ENCODE measurements around the gene OR52W1.

Gene OR52W1

GRCh38 chr11:6194065-6194581 lies 4.9 kb upstream of the OR52W1 start:
- TF ChIP-seq, protein P1, sequence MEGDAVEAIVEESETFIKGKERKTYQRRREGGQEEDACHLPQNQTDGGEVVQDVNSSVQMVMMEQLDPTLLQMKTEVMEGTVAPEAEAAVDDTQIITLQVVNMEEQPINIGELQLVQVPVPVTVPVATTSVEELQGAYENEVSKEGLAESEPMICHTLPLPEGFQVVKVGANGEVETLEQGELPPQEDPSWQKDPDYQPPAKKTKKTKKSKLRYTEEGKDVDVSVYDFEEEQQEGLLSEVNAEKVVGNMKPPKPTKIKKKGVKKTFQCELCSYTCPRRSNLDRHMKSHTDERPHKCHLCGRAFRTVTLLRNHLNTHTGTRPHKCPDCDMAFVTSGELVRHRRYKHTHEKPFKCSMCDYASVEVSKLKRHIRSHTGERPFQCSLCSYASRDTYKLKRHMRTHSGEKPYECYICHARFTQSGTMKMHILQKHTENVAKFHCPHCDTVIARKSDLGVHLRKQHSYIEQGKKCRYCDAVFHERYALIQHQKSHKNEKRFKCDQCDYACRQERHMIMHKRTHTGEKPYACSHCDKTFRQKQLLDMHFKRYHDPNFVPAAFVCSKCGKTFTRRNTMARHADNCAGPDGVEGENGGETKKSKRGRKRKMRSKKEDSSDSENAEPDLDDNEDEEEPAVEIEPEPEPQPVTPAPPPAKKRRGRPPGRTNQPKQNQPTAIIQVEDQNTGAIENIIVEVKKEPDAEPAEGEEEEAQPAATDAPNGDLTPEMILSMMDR (IDR thresholded peaks at IDR 0.05), result no peak

- TF ChIP-seq, protein P1 (IDR thresholded peaks at IDR 0.05), result no peak
Measured at GRCh38 chr11:6196396-6196795, 2.6 kb upstream of the OR52W1 start.

- TF ChIP-seq, protein P1 (IDR thresholded peaks at IDR 0.05), result no peak
Measured at GRCh38 chr11:6197466-6198200, 1.4 kb upstream of the OR52W1 start.

DNA sequence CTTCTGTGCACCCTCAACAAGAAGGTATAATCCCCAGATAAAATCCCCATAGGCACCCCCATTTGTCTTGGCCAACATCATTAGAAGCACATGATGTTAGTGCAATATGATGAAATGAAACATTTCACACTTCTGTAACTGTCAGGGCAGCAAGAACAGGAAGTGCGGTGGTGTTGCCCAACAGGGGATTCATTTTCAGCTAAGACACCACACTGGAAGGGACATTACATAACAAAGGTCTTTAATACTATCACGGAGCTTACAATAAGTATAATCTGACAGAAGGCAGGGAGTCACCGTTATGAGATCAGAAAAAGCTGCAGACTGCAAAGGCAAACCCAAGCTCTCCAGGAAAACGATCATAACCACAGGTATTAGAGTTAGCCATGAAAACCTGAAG lies 2.0 kb downstream of the OR52W1 start:
- TF ChIP-seq, protein P1 (IDR thresholded peaks at IDR 0.05), result no peak

GRCh38 chr11:6201481-6201880 lies 2.5 kb downstream of the OR52W1 start:
- TF ChIP-seq, protein P1 (IDR thresholded peaks at IDR 0.05), result no peak

GRCh38 chr11:6202041-6202440 lies 3.0 kb downstream of the OR52W1 start:
- TF ChIP-seq, protein P1 (IDR thresholded peaks at IDR 0.05), result no peak

DNA sequence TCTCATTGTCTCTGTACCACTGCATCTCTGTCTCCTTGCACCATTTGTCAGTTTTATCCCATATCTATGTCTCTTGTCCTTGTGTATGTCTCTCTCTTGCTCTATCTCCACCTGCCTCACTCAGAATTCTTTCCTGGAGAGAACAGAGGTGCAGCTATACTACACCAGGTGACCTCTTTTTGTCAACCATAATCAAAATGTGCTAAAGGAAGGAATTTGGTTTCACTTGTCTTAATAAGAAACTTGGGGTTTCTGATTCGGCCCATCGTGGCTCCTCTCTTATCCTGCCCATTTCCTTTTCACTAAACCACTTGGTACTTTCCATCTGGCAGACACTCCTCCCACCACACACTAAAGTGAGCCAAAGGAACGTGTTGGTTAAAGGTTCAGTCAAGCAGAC lies 4.3 kb downstream of the OR52W1 start:
- TF ChIP-seq, protein P1 (IDR thresholded peaks at IDR 0.05), result no peak

All from LNCAP (cell line).